Measurements from ENCODE around the gene RETREG3. TPM values are rescaled to one million over a fixed set of nuclear protein-coding genes. Genes with fewer than 3 reads are reported as not detected.
A peak's percentile ranks its signal among the peaks of the same experiment; 100 is the strongest.

The RETREG3 gene
- total and polyA plus RNA-seq, 2 of the 13 experiments (the other 11 are each of a cell fraction or from before 2014, with no cell fraction given), result 47.0 to 55.8 TPM

- TF ChIP-seq ZBTB4 (CRISPR knock-in tag; IDR thresholded peaks at IDR 0.05; ENCODE audit: borderline replicate concordance) (no peak), ZBTB46 (CRISPR knock-in tag; IDR thresholded peaks at IDR 0.05; ENCODE audit: borderline replicate concordance) (no peak), ZNF772 (CRISPR knock-in tag; IDR thresholded peaks at IDR 0.05) (peak; percentile 69), POLR2AphosphoS5 (IDR thresholded peaks at IDR 0.05; ENCODE audit: low read depth, low read length) (no peak), ZNF570 (CRISPR knock-in tag; IDR thresholded peaks at IDR 0.05; ENCODE audit: borderline replicate concordance) (no peak), ZNF10 (CRISPR knock-in tag; IDR thresholded peaks at IDR 0.05; ENCODE audit: borderline replicate concordance, low read depth) (no peak), ZNF687 (CRISPR knock-in tag; IDR thresholded peaks at IDR 0.05) (peak; percentile 47; the same call in 1 of the 2 replicates), ZNF773 (CRISPR knock-in tag; IDR thresholded peaks at IDR 0.05; ENCODE audit: borderline replicate concordance) (no peak), HDAC2 (CRISPR knock-in tag; IDR thresholded peaks at IDR 0.05) (peak; percentile 56), ZNF670 (CRISPR knock-in tag; IDR thresholded peaks at IDR 0.05; ENCODE audit: borderline replicate concordance) (no peak), CAMTA2 (CRISPR knock-in tag; IDR thresholded peaks at IDR 0.05; ENCODE audit: borderline replicate concordance) (no peak), ZNF776 (CRISPR knock-in tag; IDR thresholded peaks at IDR 0.05) (no peak), POGK (CRISPR knock-in tag; conservative IDR thresholded peaks at IDR 0.05) (no peak; the same call in 1 of the 2 replicates), ZNF251 (CRISPR knock-in tag; IDR thresholded peaks at IDR 0.05) (no peak), SUZ12 (IDR thresholded peaks at IDR 0.05; ENCODE audit: low read depth, low read length) (no peak)
These were observed 9.4 kb upstream of the RETREG3 start (continued) for GRCh38 chr17:42618442-42619150.

All from HepG2 (cell line).